ENCODE data around the gene TBC1D1.

The TBC1D1 gene

GRCh38 chr4:37890801-37891259, at the start of gene TBC1D1:
TSS of gene TBC1D1 (plus strand) at chr4:37891084. CDS start at chr4:37902096, 11,012 bp downstream.
- peak; percentile 58 for DNase-seq

DNA sequence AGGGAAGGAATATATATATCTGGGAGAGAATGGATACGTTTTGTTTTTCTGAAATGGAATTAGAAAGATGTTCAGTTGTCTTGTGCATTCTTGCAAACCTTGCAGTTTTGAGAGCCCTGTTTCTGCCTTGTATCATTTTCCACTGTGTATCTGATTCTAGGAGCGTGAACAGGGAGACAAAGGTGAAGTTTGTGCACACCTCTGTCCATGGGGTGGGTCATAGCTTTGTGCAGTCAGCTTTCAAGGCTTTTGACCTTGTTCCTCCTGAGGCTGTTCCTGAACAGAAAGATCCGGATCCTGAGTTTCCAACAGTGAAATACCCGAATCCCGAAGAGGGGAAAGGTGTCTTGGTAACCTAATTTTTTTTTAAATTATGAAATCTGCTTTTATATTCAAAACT, 46.7 kb upstream of the TBC1D1 start:
- DNase-seq, result no peak

DNA sequence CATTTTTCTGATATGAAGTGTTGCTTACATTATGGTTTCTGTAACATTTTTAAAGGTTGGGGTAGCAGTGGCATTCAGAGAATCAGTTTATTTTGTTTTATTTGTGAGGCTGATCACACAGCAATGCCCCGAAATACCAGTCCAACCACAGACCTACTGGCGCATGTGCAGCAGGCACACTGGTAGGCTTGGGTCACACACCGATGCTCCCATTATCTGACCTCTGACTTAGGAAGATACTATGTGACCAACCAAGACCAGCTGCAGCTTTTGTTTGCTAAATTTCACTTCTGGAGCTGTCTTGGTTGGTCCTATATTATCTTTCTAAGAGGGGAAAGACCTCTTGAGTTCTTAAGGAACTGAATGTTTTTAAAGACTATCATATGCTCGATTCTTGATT, 45.7 kb upstream of the TBC1D1 start:
- no peak for DNase-seq

DNA sequence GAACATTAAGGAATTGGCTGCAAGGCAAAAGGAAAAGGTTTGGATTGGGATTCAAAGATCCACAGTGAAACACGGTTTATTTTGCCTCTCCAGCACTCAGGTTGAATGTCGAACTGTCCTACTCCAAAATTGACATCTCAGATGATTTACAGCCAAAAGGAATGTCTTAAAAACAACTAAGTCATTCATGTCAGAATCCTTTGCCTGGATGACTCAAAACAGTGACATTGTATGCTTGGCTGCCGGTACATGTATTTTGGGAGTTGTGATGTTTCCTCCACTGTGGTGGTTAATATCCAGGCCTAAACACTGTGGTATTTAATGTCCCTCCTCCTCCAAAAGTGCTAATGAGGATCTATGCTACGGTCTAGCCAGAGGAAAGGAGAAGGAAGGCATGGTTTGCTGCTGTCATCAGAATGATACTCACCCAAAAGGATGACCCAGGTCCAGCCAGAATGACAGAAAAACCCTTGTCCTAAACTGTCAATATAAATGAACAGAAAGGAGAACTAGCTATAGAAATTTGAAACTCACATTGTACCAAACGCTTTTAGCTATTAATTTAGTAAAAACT, 43.5 kb upstream of the TBC1D1 start:
- no peak for DNase-seq

GRCh38 chr4:37852376-37852775, 38.5 kb upstream of the TBC1D1 start:
- no peak for DNase-seq

DNA sequence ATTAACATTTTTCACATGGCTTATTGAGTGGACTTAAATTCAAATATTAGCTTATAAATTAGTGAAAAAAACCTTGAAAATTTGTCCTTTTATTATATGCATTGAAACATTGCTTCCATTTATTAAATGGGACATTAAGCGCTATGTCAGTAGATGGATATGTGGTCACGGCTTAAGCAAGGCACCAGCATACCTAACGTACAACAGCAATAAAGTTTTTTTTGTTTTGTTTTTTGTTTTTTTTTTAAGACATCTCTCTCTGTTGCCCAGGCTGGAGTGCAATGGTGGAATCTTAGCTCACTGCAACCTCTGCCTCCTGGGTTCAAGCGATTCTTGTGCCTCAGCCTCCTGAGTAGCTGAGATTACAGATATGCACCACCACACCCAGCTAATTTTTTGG, 32.8 kb upstream of the TBC1D1 start:
- no peak for DNase-seq

DNA sequence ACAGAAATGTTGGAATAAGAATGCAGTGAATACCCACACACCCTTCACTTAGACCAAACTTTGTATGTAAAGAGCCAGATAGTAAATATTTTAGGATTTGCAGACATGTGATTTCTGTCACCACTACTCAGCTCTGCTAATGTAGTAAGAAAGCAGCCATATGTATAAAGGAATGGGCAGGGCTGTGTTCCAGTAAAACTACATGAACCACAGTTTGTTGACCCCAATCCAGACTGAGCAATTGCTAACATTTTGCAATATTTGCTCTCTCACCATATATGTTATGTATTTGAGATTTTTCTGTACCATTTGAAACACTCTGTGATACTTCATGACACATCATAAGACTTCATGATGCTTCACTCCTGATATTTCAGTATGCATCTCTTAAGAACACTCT, 32.0 kb upstream of the TBC1D1 start:
- DNase-seq, result no peak

- no peak for DNase-seq
These were observed 30.6 kb upstream of the TBC1D1 start for GRCh38 chr4:37860266-37860665.

DNA sequence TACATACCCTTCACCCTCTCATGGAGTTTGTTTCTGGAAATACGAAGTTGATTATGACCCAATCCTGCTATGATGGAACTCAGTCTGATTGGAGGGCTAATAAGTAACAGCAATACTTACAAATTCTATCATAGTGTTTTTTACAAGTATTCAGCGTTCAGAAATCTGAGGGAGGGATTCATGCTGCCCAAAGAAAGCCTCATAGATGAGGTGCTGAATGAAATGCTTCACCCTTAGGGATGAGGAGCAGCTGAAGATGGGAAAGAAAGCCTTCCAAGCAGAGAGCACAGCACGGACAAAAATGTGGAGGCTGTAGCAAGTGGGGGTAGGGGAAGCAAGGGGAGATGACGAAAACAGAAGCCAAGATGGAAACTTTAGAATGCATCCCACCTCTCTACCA, 27.9 kb upstream of the TBC1D1 start:
- DNase-seq, result no peak

DNA sequence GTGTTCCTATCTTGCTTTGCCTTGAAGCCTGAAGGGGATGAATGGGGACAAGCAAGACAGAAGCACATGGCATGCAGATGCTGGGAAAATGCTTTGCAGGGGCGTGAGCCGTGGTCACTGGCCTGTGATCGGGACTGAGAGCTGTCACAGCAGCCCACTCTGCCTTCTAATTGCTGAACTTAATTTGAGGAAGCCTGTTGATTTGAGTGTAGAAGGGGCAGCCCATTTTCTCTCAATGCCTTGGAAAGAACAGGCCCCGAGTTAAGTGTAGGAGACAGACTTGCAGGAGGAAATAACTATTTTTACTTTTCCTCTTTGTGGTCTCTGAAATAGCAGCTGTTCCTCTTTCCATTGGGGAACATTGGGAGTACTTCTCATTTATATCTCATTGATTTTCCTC, 26.1 kb upstream of the TBC1D1 start:
- DNase-seq, result no peak

DNA sequence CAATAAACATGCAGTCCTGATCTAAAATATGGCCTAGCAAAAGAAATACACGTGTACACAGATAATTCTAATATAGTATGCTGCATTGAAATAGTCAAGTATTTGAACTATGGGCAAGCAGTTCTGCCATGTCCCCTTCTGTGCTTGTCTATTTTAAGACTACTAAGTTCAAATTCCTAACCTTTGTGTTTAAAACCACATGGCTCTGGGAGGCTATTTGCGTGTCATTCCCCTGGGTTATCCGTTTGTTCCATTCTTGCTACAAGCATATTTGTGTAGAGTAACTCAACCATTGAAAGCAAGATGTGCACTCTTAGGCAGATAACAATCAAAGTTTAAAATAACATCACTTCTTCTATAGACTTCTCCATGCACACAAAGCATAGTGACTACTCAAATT, 25.4 kb upstream of the TBC1D1 start:
- DNase-seq, result no peak

GRCh38 chr4:37867102-37867501, 23.8 kb upstream of the TBC1D1 start:
- DNase-seq, result no peak

DNA sequence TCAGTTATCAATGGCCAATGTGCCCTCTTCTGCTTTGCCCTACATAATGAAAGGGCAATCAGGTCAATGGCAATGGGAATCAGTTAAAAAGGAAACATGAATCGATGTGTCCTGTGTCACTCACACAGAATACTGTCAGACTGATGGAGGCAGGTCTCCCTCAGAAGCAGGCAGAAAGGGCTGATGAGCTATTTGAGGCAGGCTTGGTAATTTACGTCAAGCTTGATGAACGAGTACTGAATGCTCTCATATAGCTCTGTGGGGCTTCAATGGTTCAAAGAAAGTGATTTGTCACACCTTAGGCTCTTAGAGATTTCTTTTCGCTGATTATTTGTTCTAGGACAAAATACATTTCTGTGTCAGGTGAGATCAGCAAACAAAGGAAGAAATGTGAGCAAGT, 22.6 kb upstream of the TBC1D1 start:
- DNase-seq, result no peak

DNA sequence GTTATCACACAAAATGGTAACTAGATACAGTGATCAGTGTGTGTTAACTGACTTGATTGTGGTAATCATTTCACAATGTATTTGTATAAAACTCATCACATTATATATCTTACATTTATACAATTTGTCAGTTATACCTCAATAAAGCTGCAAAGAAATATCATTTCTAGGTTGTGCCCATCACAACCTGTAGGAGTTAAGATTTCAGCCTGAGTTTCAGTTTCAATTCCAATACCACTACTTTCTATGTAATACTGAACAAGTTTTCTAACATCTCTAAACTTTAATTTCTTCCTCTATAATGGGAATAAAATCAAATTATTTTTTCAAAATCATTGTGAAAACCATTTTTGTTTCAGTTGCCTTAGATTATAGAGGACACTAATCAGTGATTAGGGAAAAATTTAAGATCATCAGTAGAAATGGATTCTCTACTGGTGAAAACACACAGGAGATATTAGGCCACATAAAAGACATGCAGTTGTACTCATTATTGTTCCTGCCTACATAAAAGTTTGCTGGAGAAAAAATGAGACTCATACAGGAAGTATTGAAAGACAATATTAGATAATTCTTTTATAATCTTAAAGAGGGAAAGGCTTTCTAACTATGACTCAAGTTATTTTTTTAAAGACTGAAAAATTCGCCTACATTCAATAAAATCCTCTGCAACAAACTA, 18.4 kb upstream of the TBC1D1 start:
- DNase-seq, result no peak

DNA sequence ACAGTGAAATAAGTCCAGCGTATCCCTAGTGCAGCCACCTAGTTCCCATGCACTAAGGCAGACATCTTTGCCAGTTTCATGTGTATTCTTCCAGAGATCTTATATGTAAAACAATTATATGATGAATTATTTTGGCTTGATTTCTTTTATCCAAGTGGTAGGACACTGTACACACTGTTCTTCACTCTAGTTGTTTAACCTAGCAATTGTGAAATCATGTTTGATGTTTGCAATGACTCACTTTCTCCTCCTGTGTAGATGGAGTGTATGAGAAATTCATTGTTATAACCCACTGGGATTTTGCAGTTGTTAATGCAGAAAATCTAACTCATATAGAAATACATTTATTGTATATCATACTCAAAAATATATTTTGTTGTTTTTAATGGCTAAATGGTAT, 17.5 kb upstream of the TBC1D1 start:
- DNase-seq, result no peak

GRCh38 chr4:37876156-37876555, 14.7 kb upstream of the TBC1D1 start:
- no peak for DNase-seq

DNA sequence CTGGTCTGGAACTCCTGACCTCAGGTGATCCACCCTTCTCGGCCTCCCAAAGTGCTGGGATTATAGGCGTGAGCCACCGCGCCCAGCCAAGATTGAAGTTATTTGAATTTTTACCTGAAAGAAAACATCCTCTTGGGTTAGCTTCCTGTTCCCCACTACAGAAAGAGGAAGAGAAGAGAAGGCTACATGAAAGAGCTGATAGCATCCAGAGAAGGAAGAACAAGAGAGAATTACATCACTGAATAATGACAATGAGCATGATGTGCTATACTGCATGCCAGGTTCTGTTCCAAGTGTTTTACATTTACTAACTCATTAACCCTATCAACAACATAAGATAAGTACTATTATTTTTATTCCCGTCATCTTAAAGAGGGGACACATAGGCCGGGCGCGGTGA, 11.5 kb upstream of the TBC1D1 start:
- no peak for DNase-seq

GRCh38 chr4:37881811-37882210, 9.1 kb upstream of the TBC1D1 start:
- no peak for DNase-seq

- no peak for DNase-seq
These were observed 8.1 kb upstream of the TBC1D1 start for GRCh38 chr4:37882665-37883296.

GRCh38 chr4:37884855-37885487, 5.9 kb upstream of the TBC1D1 start:
- no peak for DNase-seq

DNA sequence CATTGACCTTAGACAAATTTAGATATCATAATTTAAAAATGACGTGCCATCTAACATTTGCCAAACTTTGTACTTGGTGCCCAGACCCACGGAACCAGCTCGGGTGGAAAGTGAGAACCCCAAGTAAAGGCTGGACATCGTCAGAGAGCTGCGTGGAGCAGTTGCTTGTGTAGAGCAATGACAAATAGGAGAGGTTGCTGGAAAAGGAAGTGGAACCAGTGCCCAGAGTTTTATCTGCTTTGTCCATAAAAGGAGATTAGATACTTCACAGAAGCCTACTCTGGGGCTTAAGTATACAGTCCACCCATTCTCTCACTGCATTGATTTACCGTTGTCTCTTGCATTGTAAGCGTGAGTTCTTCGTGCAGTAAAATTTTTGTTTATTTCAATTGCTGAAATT, 5.4 kb upstream of the TBC1D1 start:
- DNase-seq, result no peak

DNA sequence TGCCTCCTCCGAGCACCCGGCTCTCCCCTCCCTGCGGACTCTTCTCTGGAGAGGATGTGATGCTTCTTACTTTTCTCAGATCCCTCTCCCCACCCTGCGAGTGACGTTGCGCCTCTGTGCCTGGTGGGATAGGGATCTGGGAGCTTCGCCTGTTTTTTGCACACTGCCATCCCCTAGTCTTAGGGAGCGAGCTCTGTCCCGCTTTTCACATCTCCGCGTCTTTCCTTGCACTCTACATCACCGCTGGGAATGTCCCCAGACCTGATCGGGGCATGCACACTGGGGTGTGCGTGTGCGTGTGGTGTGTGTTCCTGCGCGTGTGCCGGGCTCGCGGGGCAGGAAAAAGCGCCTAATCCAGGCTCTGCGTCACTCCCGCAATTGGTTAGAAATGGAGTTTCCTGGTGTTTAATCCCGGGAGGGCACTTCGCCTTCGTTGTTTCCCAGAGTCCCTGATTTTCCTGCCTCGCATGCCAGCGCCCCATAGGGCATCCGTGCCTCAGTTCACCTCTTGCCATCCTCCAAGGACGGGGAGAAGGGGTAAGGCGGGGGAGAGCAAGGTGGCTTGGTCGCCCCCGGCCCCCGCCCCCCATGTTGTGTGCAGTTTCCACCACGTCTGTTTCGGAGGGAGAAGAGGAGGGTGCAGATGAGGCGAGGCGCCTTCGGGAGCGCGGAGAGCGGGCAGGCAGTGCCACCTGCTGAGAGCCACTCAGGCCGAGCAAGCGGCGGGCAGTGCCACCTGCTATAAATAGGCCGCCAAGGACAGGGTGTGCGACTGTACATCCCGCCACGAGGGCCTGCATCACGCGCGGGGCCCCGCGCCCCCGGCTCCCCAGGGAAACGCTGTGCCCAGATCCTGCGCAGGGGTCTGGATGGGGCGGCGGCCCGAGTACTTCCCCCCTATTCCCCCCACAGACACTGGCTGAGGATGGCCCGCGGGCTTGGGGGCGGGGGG, 759 bp upstream of the TBC1D1 start:
- peak; percentile 58 for DNase-seq

All from COR-L47 (cell line).